ENCODE measurements around the gene ZDHHC18.

The ZDHHC18 gene

DNA sequence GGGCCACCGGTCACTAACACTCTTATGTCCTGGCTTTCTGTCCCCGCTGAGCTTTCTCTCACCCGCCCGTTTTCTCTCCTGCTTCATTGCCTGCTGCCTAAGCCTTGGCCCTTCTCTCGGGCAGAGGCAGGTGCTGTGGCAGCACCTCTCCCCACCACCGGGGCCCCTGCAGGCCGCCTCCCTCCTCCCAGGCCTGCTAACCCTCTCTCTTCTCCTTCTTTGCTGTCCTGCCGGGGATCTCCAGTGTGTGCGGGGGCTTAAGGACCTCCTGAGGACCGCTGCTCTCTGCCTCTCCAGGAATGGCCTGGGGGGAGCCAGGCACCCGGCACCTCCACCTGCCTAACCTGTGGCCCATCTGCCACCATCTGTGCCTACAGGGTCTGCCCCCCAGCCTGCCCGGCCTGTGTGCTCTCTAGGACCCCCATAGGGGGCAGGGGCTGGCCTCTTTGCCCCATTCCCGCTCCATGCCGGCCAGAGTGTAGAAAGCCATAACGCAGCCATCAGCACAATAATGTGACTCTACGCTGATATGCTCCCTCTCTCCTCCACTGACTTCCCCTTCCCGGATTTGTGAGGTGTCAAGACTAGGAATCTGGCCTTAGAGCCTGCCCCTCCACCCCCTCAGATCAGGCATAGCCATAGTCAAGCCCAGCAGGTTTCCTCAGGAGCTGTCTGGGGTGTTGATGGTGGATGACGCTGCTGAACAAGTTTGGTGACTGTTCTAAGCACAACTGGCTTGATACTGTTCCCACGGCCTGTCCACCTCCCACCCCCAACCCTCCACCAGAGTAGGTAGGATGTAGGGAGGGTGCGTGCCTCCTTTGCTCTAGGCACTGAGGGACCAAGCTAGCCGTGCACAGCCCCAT, 30.3 kb downstream of the ZDHHC18 start:
- no peak for TF ChIP-seq CTCF (IDR thresholded peaks at IDR 0.05; ENCODE audit: extremely low read depth, insufficient read depth, missing control alignments)
- in situ Hi-C loops (cut with MboI; ENCODE audit: low pct_unique_long_range_greater_than_20kb, low sequenced_read_pairs, unreplicated experiment), result no loop called here
- DNase-seq (ENCODE audit: low spot score), result no peak

- DNase-seq (ENCODE audit: low spot score), result no peak
- in situ Hi-C loops (cut with MboI; ENCODE audit: low pct_unique_long_range_greater_than_20kb, low sequenced_read_pairs, unreplicated experiment), result no loop called here
- TF ChIP-seq CTCF (IDR thresholded peaks at IDR 0.05; ENCODE audit: extremely low read depth, insufficient read depth, missing control alignments), result no peak
These were observed 31.1 kb downstream of the ZDHHC18 start for GRCh38 chr1:26857473-26858060.

DNA sequence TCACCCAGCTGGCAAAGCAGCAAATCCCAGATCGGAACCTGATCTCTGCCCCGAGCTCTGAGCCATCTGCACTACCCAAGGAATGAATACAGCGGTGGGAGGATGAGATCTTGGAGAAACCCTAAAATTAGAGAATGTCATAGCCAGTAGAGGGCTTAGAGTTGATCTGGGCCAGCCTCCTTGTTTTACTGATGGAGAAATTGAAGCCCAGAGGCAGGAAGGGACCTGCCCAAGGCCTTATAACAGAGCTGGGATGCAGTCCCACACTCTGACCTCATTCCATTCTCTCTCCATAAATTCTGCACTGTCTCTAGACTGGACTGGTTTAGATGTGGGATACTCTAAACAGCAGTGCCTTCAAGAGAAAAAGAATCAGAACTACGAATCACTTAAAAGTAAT, 31.7 kb downstream of the ZDHHC18 start:
- TF ChIP-seq CTCF (IDR thresholded peaks at IDR 0.05; ENCODE audit: extremely low read depth, insufficient read depth, missing control alignments), result no peak
- no peak for DNase-seq (ENCODE audit: low spot score)
- in situ Hi-C loops (cut with MboI; ENCODE audit: low pct_unique_long_range_greater_than_20kb, low sequenced_read_pairs, unreplicated experiment), result no loop called here

DNA sequence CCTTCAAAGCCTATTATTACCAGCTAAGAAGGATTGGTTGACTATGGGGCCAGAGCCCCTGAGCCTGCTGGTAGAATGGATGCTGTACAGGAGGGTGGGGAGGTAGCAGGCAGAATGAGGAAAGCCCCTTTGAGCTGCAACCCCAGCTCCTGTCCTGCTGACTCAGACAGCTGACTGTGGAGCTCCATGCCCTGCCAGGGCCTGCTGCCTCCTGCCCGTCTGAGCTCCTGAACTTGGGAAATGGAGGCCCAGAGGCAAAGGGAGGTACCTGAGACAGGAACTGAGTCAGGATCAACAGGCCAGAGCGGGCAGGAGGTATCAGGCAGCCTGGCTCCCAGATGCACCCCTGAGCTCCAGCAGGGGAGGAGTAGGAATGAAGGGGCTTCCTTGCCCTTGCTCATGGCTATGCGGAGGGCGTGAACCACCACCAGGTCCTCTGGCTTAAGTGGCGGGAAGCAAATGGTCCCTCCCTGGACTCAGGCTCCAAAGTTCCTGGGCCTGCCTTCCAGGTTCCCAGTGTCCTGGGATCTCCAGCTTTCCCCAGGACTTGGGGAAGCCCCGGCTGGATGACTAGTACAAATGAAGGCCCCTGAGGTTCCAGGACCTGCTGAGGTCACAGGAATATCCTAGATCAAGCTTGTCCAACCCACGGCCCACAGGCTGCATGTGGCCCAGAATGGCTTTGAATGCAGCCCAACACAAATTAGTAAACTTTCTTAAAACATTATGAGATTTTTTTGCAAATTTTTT, 32.6 kb downstream of the ZDHHC18 start:
- no peak for TF ChIP-seq CTCF (IDR thresholded peaks at IDR 0.05; ENCODE audit: extremely low read depth, insufficient read depth, missing control alignments)
- peak; percentile 8 for DNase-seq (ENCODE audit: low spot score)
- in situ Hi-C loops (cut with MboI; ENCODE audit: low pct_unique_long_range_greater_than_20kb, low sequenced_read_pairs, unreplicated experiment), result no loop called here

DNA sequence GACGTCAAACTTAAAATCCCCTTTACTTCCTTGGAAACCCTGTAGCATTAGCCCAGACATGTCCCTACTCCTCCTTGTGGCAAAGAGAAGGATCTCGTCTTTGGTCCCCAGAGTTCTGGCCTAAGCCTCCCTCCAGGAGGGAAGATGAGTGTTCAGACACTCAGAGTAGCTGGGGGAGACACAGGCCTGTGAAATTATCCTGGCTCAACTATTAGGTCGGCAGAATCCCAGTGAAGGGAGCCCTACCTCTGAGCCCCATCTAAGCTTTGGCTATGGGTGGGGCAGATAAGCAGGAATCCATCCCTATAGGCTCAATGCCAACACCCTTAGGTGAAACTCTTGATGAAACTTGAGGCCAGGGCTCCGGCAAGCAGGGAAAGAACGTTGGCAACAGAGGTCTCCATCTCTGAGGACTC, 34.8 kb downstream of the ZDHHC18 start:
- DNase-seq (ENCODE audit: low spot score), result no peak

More for the DNA sequence above, 34.8 kb downstream of the ZDHHC18 start:
- in situ Hi-C loops (cut with MboI; ENCODE audit: low pct_unique_long_range_greater_than_20kb, low sequenced_read_pairs, unreplicated experiment), result no loop called here
- TF ChIP-seq CTCF (IDR thresholded peaks at IDR 0.05; ENCODE audit: extremely low read depth, insufficient read depth, missing control alignments), result no peak
